GM12878 (cell line): ENCODE data around the gene AVEN. TPM values are rescaled to one million over a fixed set of nuclear protein-coding genes. Genes with fewer than 3 reads are reported as not detected.
A peak's percentile ranks its signal among the peaks of the same experiment; 100 is the strongest.

Experiments used
- ATAC-seq: fragments of 200-7000 bp; cut with Tn5 transposase; 3 replicates; pipeline ENCODE4 v1.9.1; 2020; ENCODE audit warnings: mild to moderate bottlenecking, moderate library complexity
- Bru-seq: library from RNA; stranded (reverse); fragments of 400-500 nt; gene quantifications from one replicate; lab custom pipeline; 2021; lab: Mats Ljungman, UMichigan
- BruChase-seq, 2 experiments: library from RNA; stranded (reverse); fragments of 400-500 nt; gene quantifications; one replicate each; lab custom pipeline; 2021; lab: Mats Ljungman, UMichigan
- BruUV-seq: library from RNA; stranded (reverse); fragments of 400-500 nt; replicated peaks from 2 replicates; lab custom pipeline; 2021; lab: Mats Ljungman, UMichigan
- CTCF ChIA-PET: fragments of 300-600 bp; sonication (Branson Sonifier 250); formaldehyde crosslinking; extraction: SDS; loops from one replicate; lab custom pipeline; 2021; ENCODE audit warnings: inconsistent platforms; lab: Yijun Ruan, JAX
- POLR2A ChIA-PET: fragments of 350-600 bp; formaldehyde crosslinking; extraction: SDS; loops from one replicate; lab custom pipeline; 2021; ENCODE audit warnings: inconsistent platforms; lab: Charles Lee
- RAD21 ChIA-PET: fragments of 300-600 bp; sonication (Branson Sonifier 250); formaldehyde crosslinking; loops from one replicate; lab custom pipeline; 2023; ENCODE audit warnings: antibody characterized with exemption; ENCODE audit not compliant: unreplicated experiment; lab: Charles Lee
- SMC1A ChIA-PET: fragments of 300-600 bp; sonication (Branson Sonifier 250); formaldehyde crosslinking; loops from one replicate; lab custom pipeline; 2023; ENCODE audit not compliant: unreplicated experiment, uncharacterized antibody; lab: Charles Lee
- DNase-seq: peaks from one replicate; pipeline ENCODE4 v3.0.0-alpha.2; 2011; ENCODE audit warnings: low read depth, low spot score
- FAIRE-seq: peaks from 3 replicates; lab custom pipeline; 2011; peaks lifted over from hg19 to GRCh38; lab: Jason Lieb, UNC
- H2AFZ ChIP-seq: 2 replicates; pipeline ENCODE4 v1.6.0; 2011; ENCODE audit warnings: low read depth, low read length, control low read depth; ENCODE audit not compliant: control insufficient read depth
- H3K27ac ChIP-seq: 2 replicates; pipeline ENCODE4 v1.5.1; 2011; ENCODE audit warnings: control low read depth; ENCODE audit not compliant: control insufficient read depth, insufficient read depth
- H3K27me3 ChIP-seq, 2 experiments: replicated peaks in 1 of 2; 2 replicates each; pipeline versions ENCODE4 v1.6.0 to v1.6.1; 2011; ENCODE audit warnings: low read length in 1 of 2; ENCODE audit not compliant: control insufficient read depth in 2 of 2, insufficient read depth in 2 of 2
- H3K36me3 ChIP-seq, 2 experiments: 2 replicates each; pipeline ENCODE4 v1.5.1; 2011; ENCODE audit warnings: low read length in 1 of 2; ENCODE audit not compliant: control insufficient read depth in 2 of 2, insufficient read depth in 2 of 2
- H3K4me1 ChIP-seq: 2 replicates; pipeline ENCODE4 v1.6.1; 2011; ENCODE audit warnings: mild to moderate bottlenecking, low read length, moderate library complexity, mixed read lengths; ENCODE audit not compliant: control insufficient read depth, insufficient read depth
- H3K4me2 ChIP-seq: 2 replicates; pipeline ENCODE4 v1.6.0; 2011; ENCODE audit warnings: control low read depth; ENCODE audit not compliant: control insufficient read depth, insufficient read depth
- H3K4me3 ChIP-seq: fragments of 200-600 bp; sonication (generic); 2 replicates; pipeline ENCODE4 v1.5.1; 2016
- H3K79me2 ChIP-seq: 2 replicates; pipeline ENCODE4 v1.6.0; 2011; ENCODE audit warnings: low read length; ENCODE audit not compliant: control insufficient read depth, insufficient read depth
- H3K9ac ChIP-seq: 2 replicates; pipeline ENCODE4 v1.8.0; 2011; ENCODE audit warnings: low read length, control low read depth, mixed read lengths; ENCODE audit not compliant: control insufficient read depth, insufficient read depth
- H3K9me3 ChIP-seq: replicated peaks from 3 replicates; pipeline ENCODE4 v1.5.1; 2011; ENCODE audit warnings: mild to moderate bottlenecking, low read length; ENCODE audit not compliant: control insufficient read depth, insufficient read depth
- H4K20me1 ChIP-seq: 2 replicates; pipeline ENCODE4 v1.6.0; 2011; ENCODE audit not compliant: control insufficient read depth, insufficient read depth
- EZH2 ChIP-seq: IDR thresholded peaks from 2 replicates; pipeline ENCODE4 v1.6.1; 2012; ENCODE audit warnings: low read depth, mild to moderate bottlenecking, control low read depth, inconsistent platforms, low read length, borderline replicate concordance; ENCODE audit not compliant: control insufficient read depth
- MEF2B ChIP-seq: fragments of 450-650 bp; IDR thresholded peaks from 2 replicates; pipeline ENCODE4 v1.6.1; 2018; ENCODE audit warnings: mild to moderate bottlenecking, moderate library complexity; ENCODE audit not compliant: partially characterized antibody, poor library complexity, severe bottlenecking
- NR2C2 ChIP-seq: IDR thresholded peaks from 2 replicates; pipeline ENCODE4 v1.6.1; 2011; ENCODE audit warnings: borderline replicate concordance, low read depth; ENCODE audit not compliant: control insufficient read depth, insufficient read length
- NR2F1 ChIP-seq: fragments of 450-650 bp; conservative IDR thresholded peaks from 2 replicates; pipeline ENCODE4 v1.6.1; 2017; ENCODE audit warnings: mild to moderate bottlenecking
- PML ChIP-seq: IDR thresholded peaks from 2 replicates; pipeline ENCODE4 v1.6.1; 2012; ENCODE audit warnings: low read length, inconsistent platforms
- RAD51 ChIP-seq: fragments of 450-650 bp; IDR thresholded peaks from 2 replicates; pipeline ENCODE4 v1.6.1; 2016; ENCODE audit warnings: moderate library complexity, mild to moderate bottlenecking, inconsistent platforms
- SUPT20H ChIP-seq: IDR thresholded peaks from 2 replicates; pipeline ENCODE4 v1.6.1; 2011; ENCODE audit warnings: low read depth, mild to moderate bottlenecking, low read length, moderate library complexity, borderline replicate concordance; ENCODE audit not compliant: control insufficient read depth
- ZSCAN29 ChIP-seq: fragments of 450-650 bp; IDR thresholded peaks from 2 replicates; pipeline ENCODE4 v1.6.1; 2017; ENCODE audit warnings: mild to moderate bottlenecking, moderate library complexity
- WGBS: methylation state at CpG from one replicate; pipeline ENCODE4 v1.1.6; 2016; ENCODE audit warnings: low lambda C conversion rate; ENCODE audit not compliant: insufficient replicate concordance, insufficient coverage; ENCODE audit errors: missing lambda C conversion rate; 5-methylcytosine and 5-hydroxymethylcytosine counted together
- in situ Hi-C: fragments of 300-500 bp; cut with MboI; formaldehyde crosslinking; loops from 9 replicates; pipeline ENCODE4 v1.14.3; 2018; ENCODE audit warnings: mixed read lengths
- intact Hi-C: fragments of 100-400 bp; cut with micrococcal nuclease; formaldehyde crosslinking; loops from one replicate; pipeline ENCODE4 v1.14.2; 2022; ENCODE audit not compliant: unreplicated experiment
- long read RNA-seq, 2 experiments: library from polyadenylated mRNA; unstranded; transcript quantifications; one replicate each; pipeline ENCODE4 v2.0.0, GENCODE V29; 2019 to 2020
- polyA minus RNA-seq, 3 experiments: library from RNA; depleted of rRNA, polyadenylated mRNA; stranded (reverse); fragments of >200 nt; gene quantifications; 2 replicates each; pipeline ENCODE4 v1.2.3, GENCODE V29; 2011
- polyA plus RNA-seq, 11 experiments: library from polyadenylated mRNA; depleted of rRNA in 4 of 11; unstranded in 6 of 11; stranded (reverse) in 5 of 11; fragments of >200 nt; fragmentation: Nextera tagmentation in 4 of 11; fragmentation: Illumina TruSeq in 1 of 11; extraction: Ambion mirVana in 4 of 11; extraction: Trizol in 1 of 11; gene quantifications; 1 replicate in 1 of 11; 2 replicates in 10 of 11; pipeline versions ENCODE4 v1.2.1 to v1.2.3, GENCODE V29; 2011 to 2016; ENCODE audit warnings: inconsistent platforms in 2 of 11, missing spikeins in 2 of 11, low read depth in 1 of 11
- total RNA-seq, 4 experiments: library from RNA; depleted of rRNA in 3 of 4; stranded (reverse); fragments of >200 nt in 3 of 4; fragmentation: Illumina TruSeq in 1 of 4; extraction: Trizol in 1 of 4; gene quantifications; 2 replicates each; pipeline versions ENCODE4 v1.2.1 to v1.2.3, GENCODE V29; 2013 to 2021
- TF ChIP-seq, protein P1 (sequence below): IDR thresholded peaks from 2 replicates; pipeline ENCODE4 v1.6.1; 2012; ENCODE audit warnings: low read depth, low read length, improper control_type of control experiment
- TF ChIP-seq, protein P2 (sequence below): IDR thresholded peaks from 2 replicates; pipeline ENCODE4 v1.6.1; 2011; ENCODE audit warnings: borderline replicate concordance, low read depth, mild to moderate bottlenecking, moderate library complexity, mixed read lengths, low read length; ENCODE audit not compliant: insufficient read depth; ENCODE audit errors: extremely low read length
- TF ChIP-seq, protein P3 (sequence below): fragments of 450-650 bp; conservative IDR thresholded peaks from 2 replicates; pipeline ENCODE4 v1.6.1; 2017; ENCODE audit warnings: mild to moderate bottlenecking, moderate library complexity

AVEN gene, protein sequence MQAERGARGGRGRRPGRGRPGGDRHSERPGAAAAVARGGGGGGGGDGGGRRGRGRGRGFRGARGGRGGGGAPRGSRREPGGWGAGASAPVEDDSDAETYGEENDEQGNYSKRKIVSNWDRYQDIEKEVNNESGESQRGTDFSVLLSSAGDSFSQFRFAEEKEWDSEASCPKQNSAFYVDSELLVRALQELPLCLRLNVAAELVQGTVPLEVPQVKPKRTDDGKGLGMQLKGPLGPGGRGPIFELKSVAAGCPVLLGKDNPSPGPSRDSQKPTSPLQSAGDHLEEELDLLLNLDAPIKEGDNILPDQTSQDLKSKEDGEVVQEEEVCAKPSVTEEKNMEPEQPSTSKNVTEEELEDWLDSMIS
- total RNA-seq (2013; cell fraction: nucleolus; rRNA removed): 2.4 and 3.4 TPM in 2 replicates
- 15.1 and 16.3 TPM in 2 replicates for total RNA-seq (2014; rRNA removed)
- 12.2 and 12.7 TPM in 2 replicates for total RNA-seq (2014; rRNA removed; fragmentation: Illumina TruSeq; extraction: Trizol)
- total RNA-seq (2021): 13.3 and 14.3 TPM in 2 replicates
- polyA plus RNA-seq (2011; ENCODE audit: low read depth): 7.3 TPM
- 7.9 and 9.4 TPM in 2 replicates for polyA plus RNA-seq (2011; rRNA removed)
- polyA plus RNA-seq (2011; cell fraction: cytosol; rRNA removed): 3.8 and 4.1 TPM in 2 replicates
- polyA plus RNA-seq (2011; cell fraction: nucleus; rRNA removed): 2.4 and 2.8 TPM in 2 replicates
- 8.3 and 9.1 TPM in 2 replicates for polyA plus RNA-seq (2012)
- 13.3 and 16.1 TPM in 2 replicates for polyA plus RNA-seq (2014; fragmentation: Illumina TruSeq; extraction: Trizol)
- 1 to 10 TPM; 6.3 to 9.5 TPM for polyA plus RNA-seq (2014; fragmentation: Nextera tagmentation; extraction: Ambion mirVana)
- 9.8 and 10.2 TPM in 2 replicates for polyA plus RNA-seq (2014; rRNA removed)
- 10 to 100 TPM in 1 of 2 experiments, 1 to 10 TPM in 1; 1.4 to 10.8 TPM for polyA plus RNA-seq (2016; fragmentation: Nextera tagmentation; extraction: Ambion mirVana)
- polyA minus RNA-seq (2011; rRNA and poly(A)+ RNA removed): 2.8 and 3.4 TPM in 2 replicates
- 2.3 TPM in 1 of 2 replicates, not detected in the other for polyA minus RNA-seq (2011; cell fraction: cytosol; rRNA and poly(A)+ RNA removed)
- polyA minus RNA-seq (2011; cell fraction: nucleus; rRNA and poly(A)+ RNA removed): 0.97 and 2.0 TPM in 2 replicates
- Bru-seq, nascent RNA: percentile 44 among the genes with signal in this experiment
- percentile 48 among the genes with signal in this experiment for BruChase-seq, experiment 1, labeled RNA remaining after a 6-hour chase
- BruChase-seq, experiment 2, labeled RNA remaining after a 2-hour chase: percentile 50 among the genes with signal in this experiment
- long read RNA-seq, experiment 1, partial matches to known transcripts: 0 of 1 reads
- long read RNA-seq, experiment 1, other reads (novel, unspliced or antisense): 1 of 1 reads
- long read RNA-seq, experiment 2, partial matches to known transcripts: 2 of 2 reads
- long read RNA-seq, experiment 2, other reads (novel, unspliced or antisense): 0 of 2 reads

DNA sequence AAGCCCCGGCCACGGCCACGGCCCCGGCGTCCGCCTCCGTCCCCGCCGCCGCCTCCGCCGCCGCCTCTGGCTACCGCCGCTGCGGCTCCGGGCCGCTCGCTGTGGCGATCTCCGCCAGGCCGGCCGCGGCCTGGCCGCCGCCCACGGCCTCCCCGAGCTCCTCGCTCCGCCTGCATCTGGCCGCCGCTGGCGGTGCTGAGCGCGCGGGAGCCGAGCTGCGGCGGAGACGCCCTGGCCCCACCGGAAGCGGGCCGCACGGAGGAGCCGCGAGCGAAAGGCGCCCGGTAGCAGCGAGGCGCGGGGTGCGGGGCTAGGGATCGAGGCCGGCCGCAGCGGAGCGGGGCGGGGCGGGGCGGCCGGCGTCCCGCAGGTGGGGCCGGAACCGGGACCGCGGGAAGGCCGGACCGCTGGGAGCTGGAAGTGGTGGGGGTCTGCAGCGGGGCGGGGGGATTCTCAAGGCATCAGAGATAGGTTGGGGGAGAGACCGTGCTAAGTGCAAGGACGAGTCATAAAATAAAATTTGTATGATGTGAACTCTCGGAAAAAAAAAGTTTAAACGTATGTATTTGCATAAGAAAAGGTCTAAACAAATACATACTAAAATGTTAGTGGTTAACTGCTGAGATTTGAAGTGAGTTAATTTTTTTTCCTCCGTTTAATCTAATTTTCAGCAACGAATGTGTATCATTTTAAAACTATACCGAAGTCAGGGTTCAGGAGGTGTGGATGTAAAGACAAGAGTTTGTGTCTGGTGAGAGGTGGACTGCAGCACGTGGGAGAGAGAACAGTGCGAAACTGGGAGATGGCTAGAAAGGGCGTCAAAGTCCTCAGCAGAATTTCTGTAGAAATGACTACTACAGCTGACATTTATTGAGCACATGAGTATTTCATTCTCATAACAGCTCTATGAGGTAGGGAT lies at the start of gene AVEN:
Gene AVEN, minus strand, starts transcription at position 334 of the 919 bp plus-strand sequence. Its CDS starts 158 bp downstream, at position 176.
- FAIRE-seq: peak; percentile 86
- ATAC-seq: peak; percentile 67
- no peaks in the 10 kb centered on the region for H4K20me1 ChIP-seq
- H2AFZ ChIP-seq: peak within 1 kb of the TSS; percentile 94
- no peaks in the 10 kb centered on the region for H3K9me3 ChIP-seq
- DNase-seq: no peak
- peak within 1 kb of the TSS; percentile 88 for H3K4me2 ChIP-seq
- H3K9ac ChIP-seq: peak within 1 kb of the TSS; percentile 83
- TSS peak; percentile 88 for BruUV-seq
- no peaks in the 10 kb centered on the region for H3K27me3 ChIP-seq
- CTCF ChIA-PET: interaction anchor here (0.6 to 1.5 kb wide), 3 partner anchors 20 to 848 kb away, joined by 3 to 6 read pairs (median 3); no protein-coding TSS in a partner anchor
- H3K4me1 ChIP-seq: peaks cover 13% of the 10 kb centered on the region
- RAD21 ChIA-PET: no interaction called here
- peaks cover 3% of the 10 kb centered on the region for H3K79me2 ChIP-seq
- POLR2A ChIA-PET: no interaction called here
- WGBS: 2% methylated on average over 26 of the region's 82 CpGs
- intact Hi-C loops: no loop called here
- H3K4me3 ChIP-seq: peak within 1 kb of the TSS; percentile 73
- peak within 1 kb of the TSS; percentile 88 for H3K27ac ChIP-seq
- in situ Hi-C loops: no loop called here
- SMC1A ChIA-PET: interaction anchor here (0.9 kb wide), 1 partner anchor 9 kb away, joined by 3 read pairs; no protein-coding TSS in a partner anchor
- H3K36me3 ChIP-seq: no peaks in the 10 kb centered on the region
- TF ChIP-seq NR2C2: no peak
- peak; percentile 23; the same call in 1 of the 2 replicates for TF ChIP-seq NR2F1
- TF ChIP-seq, protein P1, sequence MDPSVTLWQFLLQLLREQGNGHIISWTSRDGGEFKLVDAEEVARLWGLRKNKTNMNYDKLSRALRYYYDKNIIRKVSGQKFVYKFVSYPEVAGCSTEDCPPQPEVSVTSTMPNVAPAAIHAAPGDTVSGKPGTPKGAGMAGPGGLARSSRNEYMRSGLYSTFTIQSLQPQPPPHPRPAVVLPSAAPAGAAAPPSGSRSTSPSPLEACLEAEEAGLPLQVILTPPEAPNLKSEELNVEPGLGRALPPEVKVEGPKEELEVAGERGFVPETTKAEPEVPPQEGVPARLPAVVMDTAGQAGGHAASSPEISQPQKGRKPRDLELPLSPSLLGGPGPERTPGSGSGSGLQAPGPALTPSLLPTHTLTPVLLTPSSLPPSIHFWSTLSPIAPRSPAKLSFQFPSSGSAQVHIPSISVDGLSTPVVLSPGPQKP: no peak
- TF ChIP-seq, protein P2, sequence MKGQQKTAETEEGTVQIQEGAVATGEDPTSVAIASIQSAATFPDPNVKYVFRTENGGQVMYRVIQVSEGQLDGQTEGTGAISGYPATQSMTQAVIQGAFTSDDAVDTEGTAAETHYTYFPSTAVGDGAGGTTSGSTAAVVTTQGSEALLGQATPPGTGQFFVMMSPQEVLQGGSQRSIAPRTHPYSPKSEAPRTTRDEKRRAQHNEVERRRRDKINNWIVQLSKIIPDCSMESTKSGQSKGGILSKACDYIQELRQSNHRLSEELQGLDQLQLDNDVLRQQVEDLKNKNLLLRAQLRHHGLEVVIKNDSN: peak; percentile 22
- peak; percentile 70 for TF ChIP-seq RAD51
- 0 out of 2 replicates have a peak, but pooled peaks have one; percentile 2 for TF ChIP-seq ZSCAN29
- TF ChIP-seq MEF2B: no peak
- no peak for TF ChIP-seq EZH2
- no peak for TF ChIP-seq SUPT20H
- TF ChIP-seq, protein P3, sequence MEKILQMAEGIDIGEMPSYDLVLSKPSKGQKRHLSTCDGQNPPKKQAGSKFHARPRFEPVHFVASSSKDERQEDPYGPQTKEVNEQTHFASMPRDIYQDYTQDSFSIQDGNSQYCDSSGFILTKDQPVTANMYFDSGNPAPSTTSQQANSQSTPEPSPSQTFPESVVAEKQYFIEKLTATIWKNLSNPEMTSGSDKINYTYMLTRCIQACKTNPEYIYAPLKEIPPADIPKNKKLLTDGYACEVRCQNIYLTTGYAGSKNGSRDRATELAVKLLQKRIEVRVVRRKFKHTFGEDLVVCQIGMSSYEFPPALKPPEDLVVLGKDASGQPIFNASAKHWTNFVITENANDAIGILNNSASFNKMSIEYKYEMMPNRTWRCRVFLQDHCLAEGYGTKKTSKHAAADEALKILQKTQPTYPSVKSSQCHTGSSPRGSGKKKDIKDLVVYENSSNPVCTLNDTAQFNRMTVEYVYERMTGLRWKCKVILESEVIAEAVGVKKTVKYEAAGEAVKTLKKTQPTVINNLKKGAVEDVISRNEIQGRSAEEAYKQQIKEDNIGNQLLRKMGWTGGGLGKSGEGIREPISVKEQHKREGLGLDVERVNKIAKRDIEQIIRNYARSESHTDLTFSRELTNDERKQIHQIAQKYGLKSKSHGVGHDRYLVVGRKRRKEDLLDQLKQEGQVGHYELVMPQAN: peak; percentile 55
- TF ChIP-seq PML: peak; percentile 53; the same call in 1 of the 2 replicates
